SH-SY5Y (cell line): ENCODE results near the gene HSF4.

Experiments
- GATA2 ChIP-seq: IDR thresholded peaks from 2 replicates; pipeline ENCODE4 v1.6.1; 2011; ENCODE audit warnings: mild to moderate bottlenecking, low read depth, low read length
- GATA3 ChIP-seq: IDR thresholded peaks from 2 replicates; pipeline ENCODE4 v1.6.1; 2011; ENCODE audit warnings: low read depth, mild to moderate bottlenecking, low read length, moderate library complexity

- TF ChIP-seq GATA3 (no peak), GATA2 (no peak)
Observed at GRCh38 chr16:67216612-67217490, 52.3 kb downstream of the HSF4 start.
